Parathyroid adenoma (tissue), 2 donors: ENCODE results near the gene DHX57.
"Not testable (repeated sequence)": the region's sequence is repeated elsewhere in the genome, so short reads cannot be mapped to it uniquely, and the experiment has no call there.

ENCODE experiments used
- H2AFZ ChIP-seq: fragments of 300-600 bp; sonication (generic); one replicate; pipeline ENCODE4 v1.7.0; 2017; ENCODE audit warnings: antibody characterized with exemption, mild to moderate bottlenecking
- H3K27ac ChIP-seq: fragments of 300-600 bp; sonication (generic); one replicate; pipeline ENCODE4 v1.7.0; 2017
- H3K27me3 ChIP-seq: fragments of 300-600 bp; sonication (generic); one replicate; pipeline ENCODE4 v1.7.0; 2017; ENCODE audit warnings: low read length; ENCODE audit not compliant: control insufficient read depth, insufficient read depth
- H3K36me3 ChIP-seq: fragments of 300-600 bp; sonication (generic); one replicate; pipeline ENCODE4 v1.7.0; 2017; ENCODE audit warnings: low read length; ENCODE audit not compliant: control insufficient read depth, insufficient read depth
- H3K4me1 ChIP-seq: fragments of 300-600 bp; sonication (generic); one replicate; pipeline ENCODE4 v1.7.0; 2017; ENCODE audit warnings: control low read depth
- H3K4me2 ChIP-seq: fragments of 300-600 bp; sonication (generic); one replicate; pipeline ENCODE4 v1.7.0; 2017; ENCODE audit warnings: low read length
- H3K4me3 ChIP-seq: fragments of 300-600 bp; sonication (generic); one replicate; pipeline ENCODE4 v1.7.0; 2017; ENCODE audit warnings: low read depth, low read length
- H3K79me2 ChIP-seq: fragments of 300-600 bp; sonication (generic); one replicate; pipeline ENCODE4 v1.7.0; 2017; ENCODE audit warnings: control low read depth
- H3K9ac ChIP-seq: fragments of 300-600 bp; sonication (generic); one replicate; pipeline ENCODE4 v1.7.0; 2017; ENCODE audit warnings: mild to moderate bottlenecking
- H3K9me3 ChIP-seq: fragments of 300-600 bp; sonication (generic); one replicate; pipeline ENCODE4 v1.7.0; 2017; ENCODE audit warnings: low read length; ENCODE audit not compliant: control insufficient read depth
- CTCF ChIP-seq: fragments of 300-600 bp; sonication (generic); IDR thresholded peaks from one replicate; pipeline ENCODE4 v1.7.0; 2017; ENCODE audit warnings: antibody characterized with exemption, mild to moderate bottlenecking
- donor health status: primary hyperparathyroidism.

Gene DHX57

DNA sequence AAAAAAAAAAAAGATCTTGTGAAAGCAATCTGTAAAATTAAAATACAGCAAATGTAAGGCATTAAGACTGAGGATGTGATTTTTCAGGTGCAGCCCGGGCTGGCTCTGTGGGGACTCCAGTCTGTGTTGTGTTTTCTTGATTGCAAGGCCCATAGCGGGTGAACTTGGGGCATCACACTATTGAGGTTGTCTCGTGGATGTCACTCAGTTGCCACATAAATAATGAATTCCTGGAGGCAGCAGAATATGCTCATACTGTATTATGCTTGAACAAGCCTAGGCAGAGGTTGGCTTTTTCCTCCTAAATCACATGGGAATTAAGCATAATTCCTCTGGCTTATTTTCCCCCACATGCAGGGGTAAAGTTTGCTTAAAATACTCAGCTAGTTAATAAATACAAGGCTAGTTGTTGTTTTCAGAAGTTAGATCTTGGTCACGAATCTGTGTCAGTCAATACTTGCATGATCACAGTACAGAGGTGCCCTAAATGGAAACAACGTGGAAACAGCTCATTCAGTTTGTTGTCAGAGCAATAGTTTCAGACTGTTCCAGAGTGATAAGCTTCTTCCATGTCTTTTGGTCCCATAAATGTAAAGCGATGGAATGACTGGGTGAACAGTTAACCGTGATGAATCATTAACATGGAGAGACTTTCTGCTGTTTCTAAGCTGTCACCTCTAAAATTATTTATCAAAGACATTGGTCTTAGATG is 81.3 kb downstream of the DHX57 start:
- H3K4me3 ChIP-seq, result no peak overlapping the region
- TF ChIP-seq CTCF, result no peak
- H3K79me2 ChIP-seq, result no peaks in the 10 kb centered on the region
- H3K9ac ChIP-seq, result no peak overlapping the region
- no peak overlapping the region for H3K4me2 ChIP-seq
- H3K9me3 ChIP-seq, result no peaks in the 10 kb centered on the region
- H3K4me1 ChIP-seq, result no peaks in the 10 kb centered on the region
- H3K27ac ChIP-seq, result no peak overlapping the region
- no peaks in the 10 kb centered on the region for H3K27me3 ChIP-seq
- no peaks in the 10 kb centered on the region for H3K36me3 ChIP-seq
- H2AFZ ChIP-seq, result no peak overlapping the region

DNA sequence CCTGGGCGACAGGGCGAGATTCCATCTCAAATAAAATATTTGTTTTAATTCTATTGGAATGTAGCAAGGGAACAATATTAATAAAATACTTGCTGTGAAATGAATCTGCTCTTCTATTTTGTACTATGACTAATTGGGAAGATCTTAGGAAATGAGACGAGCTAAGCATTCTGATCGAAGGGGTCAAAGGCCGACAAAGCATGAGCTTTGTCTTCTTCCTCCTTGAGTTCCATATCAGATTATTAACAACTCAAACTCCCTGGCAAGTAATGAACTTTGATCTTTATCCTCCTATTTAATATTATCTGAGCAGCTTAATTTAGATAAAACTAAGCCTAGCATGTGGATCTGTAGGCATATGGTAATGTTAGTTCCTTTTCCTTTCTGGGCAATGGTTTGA is 82.2 kb downstream of the DHX57 start:
- Histone ChIP-seq H3K4me2 (no peak overlapping the region), H3K27me3 (no peaks in the 10 kb centered on the region), H3K9me3 (no peaks in the 10 kb centered on the region), H3K9ac (no peak overlapping the region), H3K27ac (no peak overlapping the region), H3K4me3 (no peak overlapping the region), H3K4me1 (no peaks in the 10 kb centered on the region), H3K36me3 (no peaks in the 10 kb centered on the region), H3K79me2 (no peaks in the 10 kb centered on the region), H2AFZ (no peak overlapping the region)
- no peak for TF ChIP-seq CTCF

- no peak for TF ChIP-seq CTCF
- Histone ChIP-seq H3K4me2 (no peak overlapping the region), H3K4me1 (no peaks in the 10 kb centered on the region), H3K27ac (no peak overlapping the region), H3K9ac (no peak overlapping the region), H3K36me3 (no peaks in the 10 kb centered on the region), H3K79me2 (no peaks in the 10 kb centered on the region), H3K9me3 (no peaks in the 10 kb centered on the region), H2AFZ (no peak overlapping the region), H3K27me3 (no peaks in the 10 kb centered on the region), H3K4me3 (no peak overlapping the region)
Observed at GRCh38 chr2:38792751-38793150, 83.0 kb downstream of the DHX57 start.

GRCh38 chr2:38792321-38792720 is 83.4 kb downstream of the DHX57 start:
- not testable (repeated sequence) for H3K27me3 ChIP-seq, H3K79me2 ChIP-seq, H3K27ac ChIP-seq, H3K36me3 ChIP-seq, H3K4me2 ChIP-seq, H3K4me1 ChIP-seq, H3K9ac ChIP-seq, H3K4me3 ChIP-seq, H3K9me3 ChIP-seq, H2AFZ ChIP-seq

DNA sequence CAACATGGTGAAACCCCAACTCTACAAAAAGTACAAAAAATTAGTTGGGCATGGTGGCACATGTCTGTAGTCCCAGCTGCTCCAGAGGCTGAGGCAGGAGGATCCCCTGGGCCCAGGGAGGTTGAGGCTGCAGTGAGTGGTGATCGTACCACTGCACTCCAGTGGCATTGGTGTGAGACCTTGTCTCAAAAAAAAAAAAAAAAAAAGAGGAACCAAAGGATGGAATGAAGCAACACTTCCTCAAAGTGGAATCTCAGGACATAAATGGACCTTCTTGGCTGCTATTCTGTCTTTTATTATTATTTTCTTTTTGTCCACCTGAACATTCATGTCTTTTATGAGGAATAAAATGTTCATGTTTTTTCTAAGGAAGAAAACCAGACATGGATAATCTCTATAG is 84.0 kb downstream of the DHX57 start:
- Histone ChIP-seq H3K9ac (no peak overlapping the region), H2AFZ (no peak overlapping the region), H3K79me2 (no peaks in the 10 kb centered on the region), H3K27ac (no peak overlapping the region), H3K36me3 (no peaks in the 10 kb centered on the region), H3K9me3 (no peaks in the 10 kb centered on the region), H3K4me1 (no peaks in the 10 kb centered on the region), H3K4me3 (no peak overlapping the region), H3K27me3 (no peaks in the 10 kb centered on the region), H3K4me2 (no peak overlapping the region)
- TF ChIP-seq CTCF, result no peak
